ENCODE results near the gene BCR. TPM values are rescaled to one million over a fixed set of nuclear protein-coding genes. Genes with fewer than 3 reads are reported as not detected.

The BCR gene
- polyA plus RNA-seq, 1 donor (not counting 4 experiments of a cell fraction or from before 2014, with no cell fraction given): 25.8 TPM

DNA sequence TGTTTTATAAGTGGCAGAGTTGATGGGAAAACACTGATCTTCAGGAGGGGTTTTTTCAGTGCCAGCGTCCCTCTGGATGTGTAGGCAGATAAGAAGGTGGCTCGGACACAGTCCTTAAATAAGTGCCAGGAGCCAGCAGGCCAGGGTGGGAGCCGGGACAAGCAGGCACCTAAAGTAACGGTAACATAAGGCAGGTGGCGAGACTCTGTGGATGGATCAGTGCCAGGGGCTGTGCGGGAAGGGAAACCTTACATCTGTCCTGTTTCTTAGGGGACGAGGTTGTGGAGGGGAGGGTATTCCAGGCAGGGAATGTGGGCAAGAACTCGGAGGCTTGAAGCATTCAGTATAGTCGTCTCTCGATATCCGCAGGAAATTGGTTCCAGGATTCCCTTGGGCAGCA lies 15.9 kb downstream of the BCR start:
- H3K27ac ChIP-seq (ENCODE audit: control insufficient read depth, insufficient read depth, low read length): no peak overlapping the region
- H3K36me3 ChIP-seq (ENCODE audit: control insufficient read depth in 2 of 2, extremely low read depth in 1 of 2, insufficient read depth in 2 of 2, low read length in 2 of 2): peaks cover 1 to 15% of the 10 kb centered on the region in 2 experiments
- H2AFZ ChIP-seq (ENCODE audit: control insufficient read depth, low read length): no peak overlapping the region
- no peak overlapping the region for H3K4me3 ChIP-seq (ENCODE audit: control insufficient read depth in 2 of 3, extremely low read depth in 1 of 3, insufficient read depth in 2 of 3, low read depth in 1 of 3, low read length in 3 of 3)
- H3K9me1 ChIP-seq (ENCODE audit: control insufficient read depth, extremely low read depth, insufficient read depth, low read length): peaks cover 5% of the 10 kb centered on the region
- H3K4me1 ChIP-seq (ENCODE audit: control insufficient read depth, extremely low read depth, insufficient read depth, low read length): peaks cover 14% of the 10 kb centered on the region
- no peaks in the 10 kb centered on the region for H3K27me3 ChIP-seq (ENCODE audit: control insufficient read depth, extremely low read depth, insufficient read depth, low read length)
- H3K79me2 ChIP-seq (ENCODE audit: control insufficient read depth, insufficient read depth, low read length): peaks cover 89% of the 10 kb centered on the region
- dilution Hi-C loops (cut with MboI; ENCODE audit: extremely low pct_ligation_motif_present, low sequenced_read_pairs): no loop called here
- no peak overlapping the region for H3K9ac ChIP-seq (ENCODE audit: control insufficient read depth, extremely low read depth, insufficient read depth, low read length)
- FAIRE-seq (no peak), DNase-seq (ENCODE audit: low read depth, low spot score) (no peak)
- H4K20me1 ChIP-seq (ENCODE audit: control insufficient read depth, extremely low read depth, insufficient read depth, low read length): peaks cover 5% of the 10 kb centered on the region
- H3K9me3 ChIP-seq (ENCODE audit: control insufficient read depth, low read depth, low read length): no peaks in the 10 kb centered on the region
- H3K4me2 ChIP-seq (ENCODE audit: control insufficient read depth, extremely low read depth, insufficient read depth, low read depth, low read length): no peak overlapping the region
- TF ChIP-seq, protein P1, sequence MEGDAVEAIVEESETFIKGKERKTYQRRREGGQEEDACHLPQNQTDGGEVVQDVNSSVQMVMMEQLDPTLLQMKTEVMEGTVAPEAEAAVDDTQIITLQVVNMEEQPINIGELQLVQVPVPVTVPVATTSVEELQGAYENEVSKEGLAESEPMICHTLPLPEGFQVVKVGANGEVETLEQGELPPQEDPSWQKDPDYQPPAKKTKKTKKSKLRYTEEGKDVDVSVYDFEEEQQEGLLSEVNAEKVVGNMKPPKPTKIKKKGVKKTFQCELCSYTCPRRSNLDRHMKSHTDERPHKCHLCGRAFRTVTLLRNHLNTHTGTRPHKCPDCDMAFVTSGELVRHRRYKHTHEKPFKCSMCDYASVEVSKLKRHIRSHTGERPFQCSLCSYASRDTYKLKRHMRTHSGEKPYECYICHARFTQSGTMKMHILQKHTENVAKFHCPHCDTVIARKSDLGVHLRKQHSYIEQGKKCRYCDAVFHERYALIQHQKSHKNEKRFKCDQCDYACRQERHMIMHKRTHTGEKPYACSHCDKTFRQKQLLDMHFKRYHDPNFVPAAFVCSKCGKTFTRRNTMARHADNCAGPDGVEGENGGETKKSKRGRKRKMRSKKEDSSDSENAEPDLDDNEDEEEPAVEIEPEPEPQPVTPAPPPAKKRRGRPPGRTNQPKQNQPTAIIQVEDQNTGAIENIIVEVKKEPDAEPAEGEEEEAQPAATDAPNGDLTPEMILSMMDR (optimal IDR thresholded peaks at IDR 0.05 in 1 of 3, IDR thresholded peaks at IDR 0.05 in 1 of 3, conservative IDR thresholded peaks at IDR 0.05 in 1 of 3; ENCODE audit: extremely low read depth in 1 of 3, insufficient read depth in 2 of 3, low read length in 3 of 3): no peak
- no peak for TF ChIP-seq EZH2 (IDR thresholded peaks at IDR 0.05; ENCODE audit: low read length)

DNA sequence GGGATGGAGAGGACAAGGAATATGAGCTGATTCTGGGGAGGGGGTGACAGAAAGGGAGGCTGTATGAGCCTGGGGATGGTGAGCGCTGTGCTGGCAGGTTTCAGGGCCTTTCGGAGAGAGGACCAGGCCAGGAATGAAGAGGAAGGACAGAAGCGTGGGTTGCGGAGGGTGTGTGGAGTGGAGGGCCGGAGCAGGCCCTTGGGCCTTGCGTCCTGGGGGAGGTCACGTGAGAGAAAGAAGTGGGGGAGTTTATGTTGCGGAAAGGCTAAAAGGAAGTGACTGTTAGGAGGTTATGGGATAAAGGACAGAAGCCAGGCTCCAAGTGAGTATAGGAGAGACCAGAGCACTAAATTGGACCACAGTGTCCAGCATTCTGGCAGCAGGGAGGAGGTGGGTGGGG lies 17.5 kb downstream of the BCR start:
- Histone ChIP-seq H3K4me1 (ENCODE audit: control insufficient read depth, extremely low read depth, insufficient read depth, low read length) (peaks cover 14% of the 10 kb centered on the region), H3K9ac (ENCODE audit: control insufficient read depth, extremely low read depth, insufficient read depth, low read length) (no peak overlapping the region), H3K27ac (ENCODE audit: control insufficient read depth, insufficient read depth, low read length) (no peak overlapping the region), H3K36me3 (ENCODE audit: control insufficient read depth in 2 of 2, extremely low read depth in 1 of 2, insufficient read depth in 2 of 2, low read length in 2 of 2) (peaks cover 1 to 12% of the 10 kb centered on the region in 2 experiments), H3K4me2 (ENCODE audit: control insufficient read depth, extremely low read depth, insufficient read depth, low read depth, low read length) (no peak overlapping the region), H3K9me1 (ENCODE audit: control insufficient read depth, extremely low read depth, insufficient read depth, low read length) (peaks cover 5% of the 10 kb centered on the region), H3K79me2 (ENCODE audit: control insufficient read depth, insufficient read depth, low read length) (peaks cover 83% of the 10 kb centered on the region), H2AFZ (ENCODE audit: control insufficient read depth, low read length) (no peak overlapping the region), H3K4me3 (ENCODE audit: control insufficient read depth in 2 of 3, extremely low read depth in 1 of 3, insufficient read depth in 2 of 3, low read depth in 1 of 3, low read length in 3 of 3) (no peak overlapping the region), H3K27me3 (ENCODE audit: control insufficient read depth, extremely low read depth, insufficient read depth, low read length) (no peaks in the 10 kb centered on the region), H3K9me3 (ENCODE audit: control insufficient read depth, low read depth, low read length) (no peaks in the 10 kb centered on the region), H4K20me1 (ENCODE audit: control insufficient read depth, extremely low read depth, insufficient read depth, low read length) (peaks cover 6% of the 10 kb centered on the region)
- DNase-seq (ENCODE audit: low read depth, low spot score) (no peak), FAIRE-seq (no peak)
- TF ChIP-seq, protein P1 (optimal IDR thresholded peaks at IDR 0.05 in 1 of 3, IDR thresholded peaks at IDR 0.05 in 1 of 3, conservative IDR thresholded peaks at IDR 0.05 in 1 of 3; ENCODE audit: extremely low read depth in 1 of 3, insufficient read depth in 2 of 3, low read length in 3 of 3): no peak
- TF ChIP-seq EZH2 (IDR thresholded peaks at IDR 0.05; ENCODE audit: low read length): no peak
- dilution Hi-C loops (cut with MboI; ENCODE audit: extremely low pct_ligation_motif_present, low sequenced_read_pairs): no loop called here
